Measurements from ENCODE around the gene SHISA9. TPM values are rescaled to one million over a fixed set of nuclear protein-coding genes. Genes with fewer than 3 reads are reported as not detected.

Gene SHISA9
- total RNA-seq, 2 donors from 2014 or later: 0.41 to 0.47 TPM

- H3K4me3 ChIP-seq: peak overlapping the region; percentile 14 to 40
- H3K36me3 ChIP-seq: no peaks in the 10 kb centered on the region
- peaks cover 0 to 31% of the 10 kb centered on the region in 2 donors for H3K4me1 ChIP-seq
- no peak for DNase-seq (ENCODE audit: low spot score)
- no peak overlapping the region for H3K27ac ChIP-seq
- H3K27me3 ChIP-seq: peaks cover 8 to 22% of the 10 kb centered on the region in 2 donors
- no peaks in the 10 kb centered on the region for H3K9me3 ChIP-seq
- TF ChIP-seq CTCF (IDR thresholded peaks at IDR 0.05): no peak
Observed at GRCh38 chr16:12903407-12904328, 2.3 kb downstream of the SHISA9 start.

GRCh38 chr16:12904329-12904671 lies 2.9 kb downstream of the SHISA9 start:
- H3K4me3 ChIP-seq: no peak overlapping the region
- H3K4me1 ChIP-seq: peaks cover 0 to 31% of the 10 kb centered on the region in 2 donors
- H3K36me3 ChIP-seq: no peaks in the 10 kb centered on the region
- H3K27me3 ChIP-seq: peaks cover 8 to 22% of the 10 kb centered on the region in 2 donors
- DNase-seq (ENCODE audit: low spot score): no peak
- H3K9me3 ChIP-seq: no peaks in the 10 kb centered on the region
- TF ChIP-seq CTCF (IDR thresholded peaks at IDR 0.05): no peak
- no peak overlapping the region for H3K27ac ChIP-seq

- peaks cover 0 to 26% of the 10 kb centered on the region in 2 donors for H3K4me1 ChIP-seq
- no peaks in the 10 kb centered on the region for H3K36me3 ChIP-seq
- H3K27ac ChIP-seq: no peak overlapping the region
- H3K4me3 ChIP-seq: no peak overlapping the region
- no peaks in the 10 kb centered on the region for H3K9me3 ChIP-seq
- TF ChIP-seq CTCF (IDR thresholded peaks at IDR 0.05): no peak
- H3K27me3 ChIP-seq: peaks cover 8 to 22% of the 10 kb centered on the region in 2 donors
- DNase-seq (ENCODE audit: low spot score): no peak
Observed at GRCh38 chr16:12906271-12906670, 4.9 kb downstream of the SHISA9 start.

- Histone ChIP-seq H3K27ac (no peak overlapping the region), H3K9me3 (no peaks in the 10 kb centered on the region), H3K4me3 (no peak overlapping the region), H3K4me1 (peaks cover 0 to 22% of the 10 kb centered on the region in 2 donors), H3K27me3 (peaks cover 8 to 21% of the 10 kb centered on the region in 2 donors), H3K36me3 (no peaks in the 10 kb centered on the region)
- no peak for TF ChIP-seq CTCF (IDR thresholded peaks at IDR 0.05)
- no peak for DNase-seq (ENCODE audit: low spot score)
Observed at GRCh38 chr16:12906765-12907516, 5.5 kb downstream of the SHISA9 start.

GRCh38 chr16:12907670-12908233 lies 6.4 kb downstream of the SHISA9 start:
- Histone ChIP-seq H3K4me3 (no peak overlapping the region), H3K4me1 (peaks cover 0 to 13% of the 10 kb centered on the region in 2 donors), H3K27me3 (peaks cover 5 to 18% of the 10 kb centered on the region in 2 donors), H3K36me3 (no peaks in the 10 kb centered on the region), H3K9me3 (no peaks in the 10 kb centered on the region), H3K27ac (no peak overlapping the region)
- DNase-seq (ENCODE audit: low spot score): no peak
- TF ChIP-seq CTCF (IDR thresholded peaks at IDR 0.05): no peak
